ENCODE measurements around the gene PCARE.

The PCARE gene

GRCh38 chr2:29079887-29080286 is 5.6 kb upstream of the PCARE start:
- Histone ChIP-seq H3K27ac (ENCODE audit: low read length) (no peak overlapping the region), H3K9me2 (replicated peaks; ENCODE audit: insufficient read depth, low read length) (no peaks in the 10 kb centered on the region), H3K27me3 (replicated peaks; ENCODE audit: insufficient read depth, low read length) (no peaks in the 10 kb centered on the region), H3K9ac (ENCODE audit: low read length) (no peak overlapping the region), H3K4me3 (ENCODE audit: low read length) (no peak overlapping the region), H3K4me2 (ENCODE audit: low read depth, low read length) (no peak overlapping the region), H3K9me3 (replicated peaks; ENCODE audit: insufficient read depth, low read length) (no peaks in the 10 kb centered on the region), H3K4me1 (ENCODE audit: low read length) (no peaks in the 10 kb centered on the region), H2AFZ (ENCODE audit: low read length) (no peak overlapping the region), H4K20me1 (ENCODE audit: insufficient read depth, low read length) (no peaks in the 10 kb centered on the region), H3F3A (ENCODE audit: insufficient read depth, low read length) (no peaks in the 10 kb centered on the region), H3K79me2 (ENCODE audit: low read length) (no peaks in the 10 kb centered on the region), H3K36me3 (replicated peaks; ENCODE audit: insufficient read depth, low read length) (no peaks in the 10 kb centered on the region)
- TF ChIP-seq CTCF (IDR thresholded peaks at IDR 0.05; ENCODE audit: low read length) = no peak
- no peak for TF ChIP-seq EZH2phosphoT487 (IDR thresholded peaks at IDR 0.05; ENCODE audit: low read length)
- TF ChIP-seq EZH2 (optimal IDR thresholded peaks at IDR 0.05; ENCODE audit: low read depth, low read length) = no peak
- DNase-seq = no peak

DNA sequence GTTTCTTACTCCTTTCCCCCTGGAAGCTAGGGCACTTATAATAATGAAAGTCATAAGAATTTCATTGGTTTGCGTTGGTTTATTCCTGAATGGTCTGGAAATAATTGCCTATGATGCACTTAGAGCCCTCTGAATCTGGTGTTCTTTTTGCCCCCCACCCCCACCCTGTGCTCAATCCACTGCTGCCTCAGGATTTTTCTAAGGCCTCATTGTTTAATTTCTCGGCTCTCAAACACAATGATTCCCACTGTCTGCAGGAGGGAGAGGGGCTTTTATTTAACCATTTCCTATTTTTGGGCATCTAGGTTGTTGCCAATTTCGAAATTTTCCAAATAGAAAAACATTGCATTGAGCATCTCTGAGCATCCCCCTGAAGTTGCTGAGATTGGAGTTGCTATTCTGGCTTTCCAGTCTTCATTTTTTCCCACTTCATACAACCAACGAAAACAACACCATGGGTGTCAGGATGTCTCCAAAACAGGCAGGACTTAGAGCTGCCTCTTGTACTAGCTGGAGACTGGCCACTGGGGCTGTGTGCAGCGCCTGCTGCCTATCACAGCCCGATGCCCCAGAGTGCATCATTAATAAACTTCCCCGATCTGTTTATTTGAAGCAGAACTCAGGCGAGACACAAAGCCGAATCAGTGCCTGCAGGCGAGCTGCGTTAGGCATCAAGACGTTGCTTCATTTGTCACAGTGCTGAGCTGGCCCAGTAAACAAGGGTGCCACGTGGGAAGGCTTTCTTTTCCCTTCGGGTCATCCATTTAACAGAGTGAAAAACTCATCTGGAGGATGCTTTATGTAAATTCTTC is 1.8 kb upstream of the PCARE start:
- H3K4me2 ChIP-seq (ENCODE audit: low read depth, low read length) = no peak overlapping the region
- DNase-seq = no peak
- H3K9me3 ChIP-seq (replicated peaks; ENCODE audit: insufficient read depth, low read length) = no peaks in the 10 kb centered on the region
- no peaks in the 10 kb centered on the region for H3K9me2 ChIP-seq (replicated peaks; ENCODE audit: insufficient read depth, low read length)
- TF ChIP-seq CTCF (IDR thresholded peaks at IDR 0.05; ENCODE audit: low read length) (no peak), EZH2phosphoT487 (IDR thresholded peaks at IDR 0.05; ENCODE audit: low read length) (no peak), EZH2 (optimal IDR thresholded peaks at IDR 0.05; ENCODE audit: low read depth, low read length) (no peak)
- no peak overlapping the region for H3K4me3 ChIP-seq (ENCODE audit: low read length)
- no peaks in the 10 kb centered on the region for H4K20me1 ChIP-seq (ENCODE audit: insufficient read depth, low read length)
- H3K9ac ChIP-seq (ENCODE audit: low read length) = no peak overlapping the region
- no peaks in the 10 kb centered on the region for H3F3A ChIP-seq (ENCODE audit: insufficient read depth, low read length)
- H3K4me1 ChIP-seq (ENCODE audit: low read length) = no peaks in the 10 kb centered on the region
- no peak overlapping the region for H3K27ac ChIP-seq (ENCODE audit: low read length)
- H2AFZ ChIP-seq (ENCODE audit: low read length) = no peak overlapping the region
- no peaks in the 10 kb centered on the region for H3K36me3 ChIP-seq (replicated peaks; ENCODE audit: insufficient read depth, low read length)
- no peaks in the 10 kb centered on the region for H3K79me2 ChIP-seq (ENCODE audit: low read length)
- no peaks in the 10 kb centered on the region for H3K27me3 ChIP-seq (replicated peaks; ENCODE audit: insufficient read depth, low read length)

DNA sequence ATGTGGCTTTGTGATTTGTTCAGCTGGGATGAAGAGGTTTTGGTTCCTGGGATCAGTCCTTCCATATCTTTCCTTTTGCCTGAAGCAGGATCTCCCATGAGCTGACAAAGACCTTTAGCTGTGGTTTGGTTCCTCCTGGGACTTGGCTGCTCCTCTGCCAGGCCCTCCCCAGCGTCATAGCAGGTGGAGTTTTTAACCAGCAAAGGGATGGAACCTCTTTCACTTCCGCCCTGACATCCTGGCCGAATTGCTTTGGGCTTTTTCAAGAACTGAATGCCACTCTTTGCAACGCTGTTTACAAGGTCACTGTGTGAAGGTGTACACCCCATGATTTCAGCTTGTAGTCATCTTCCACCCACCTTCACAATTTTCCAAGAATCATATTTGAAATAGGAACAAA is 390 bp downstream of the PCARE start:
- Histone ChIP-seq H3K27ac (ENCODE audit: low read length) (no peak overlapping the region), H3F3A (ENCODE audit: insufficient read depth, low read length) (no peaks in the 10 kb centered on the region), H2AFZ (ENCODE audit: low read length) (no peak overlapping the region), H3K4me2 (ENCODE audit: low read depth, low read length) (no peak overlapping the region), H3K9ac (ENCODE audit: low read length) (no peak overlapping the region), H3K79me2 (ENCODE audit: low read length) (no peaks in the 10 kb centered on the region), H3K9me2 (replicated peaks; ENCODE audit: insufficient read depth, low read length) (no peaks in the 10 kb centered on the region), H3K9me3 (replicated peaks; ENCODE audit: insufficient read depth, low read length) (no peaks in the 10 kb centered on the region), H3K4me1 (ENCODE audit: low read length) (no peaks in the 10 kb centered on the region), H3K36me3 (replicated peaks; ENCODE audit: insufficient read depth, low read length) (no peaks in the 10 kb centered on the region), H4K20me1 (ENCODE audit: insufficient read depth, low read length) (no peaks in the 10 kb centered on the region), H3K4me3 (ENCODE audit: low read length) (no peak overlapping the region), H3K27me3 (replicated peaks; ENCODE audit: insufficient read depth, low read length) (no peaks in the 10 kb centered on the region)
- no peak for TF ChIP-seq EZH2phosphoT487 (IDR thresholded peaks at IDR 0.05; ENCODE audit: low read length)
- TF ChIP-seq EZH2 (optimal IDR thresholded peaks at IDR 0.05; ENCODE audit: low read depth, low read length) = no peak
- no peak for TF ChIP-seq CTCF (IDR thresholded peaks at IDR 0.05; ENCODE audit: low read length)
- no peak for DNase-seq
